Measurements from ENCODE around the gene DR1.

The DR1 gene

DNA sequence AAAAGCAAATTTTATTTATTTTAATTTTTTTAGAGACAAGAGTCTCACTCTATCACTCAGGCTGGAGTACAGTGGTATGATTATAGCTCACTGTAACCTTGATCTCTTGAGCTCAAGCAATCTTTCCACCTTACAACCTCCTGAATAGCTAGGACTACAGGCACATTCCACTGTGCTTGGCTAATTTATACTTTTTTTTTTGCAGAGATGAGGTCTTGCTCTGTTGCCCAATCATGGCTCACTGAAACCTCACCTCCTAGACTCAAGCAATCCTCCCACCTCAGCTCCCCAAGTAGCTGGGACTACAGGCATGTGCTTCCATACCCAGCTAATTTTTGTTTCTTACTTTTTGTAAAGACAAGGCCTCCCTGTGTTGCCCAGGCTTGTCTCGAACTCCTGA lies 49.5 kb downstream of the DR1 start:
- H3K4me3 ChIP-seq (replicated peaks; ENCODE audit: low read depth, low read length) = no peak overlapping the region
- no peaks in the 10 kb centered on the region for H3K36me3 ChIP-seq (ENCODE audit: control insufficient read depth, insufficient read depth, low read length)
- H3K27me3 ChIP-seq (replicated peaks; ENCODE audit: control insufficient read depth, insufficient read depth, low read length) = no peaks in the 10 kb centered on the region
- no peak for DNase-seq (ENCODE audit: extremely low read depth, insufficient read length)
- TF ChIP-seq, protein P1, sequence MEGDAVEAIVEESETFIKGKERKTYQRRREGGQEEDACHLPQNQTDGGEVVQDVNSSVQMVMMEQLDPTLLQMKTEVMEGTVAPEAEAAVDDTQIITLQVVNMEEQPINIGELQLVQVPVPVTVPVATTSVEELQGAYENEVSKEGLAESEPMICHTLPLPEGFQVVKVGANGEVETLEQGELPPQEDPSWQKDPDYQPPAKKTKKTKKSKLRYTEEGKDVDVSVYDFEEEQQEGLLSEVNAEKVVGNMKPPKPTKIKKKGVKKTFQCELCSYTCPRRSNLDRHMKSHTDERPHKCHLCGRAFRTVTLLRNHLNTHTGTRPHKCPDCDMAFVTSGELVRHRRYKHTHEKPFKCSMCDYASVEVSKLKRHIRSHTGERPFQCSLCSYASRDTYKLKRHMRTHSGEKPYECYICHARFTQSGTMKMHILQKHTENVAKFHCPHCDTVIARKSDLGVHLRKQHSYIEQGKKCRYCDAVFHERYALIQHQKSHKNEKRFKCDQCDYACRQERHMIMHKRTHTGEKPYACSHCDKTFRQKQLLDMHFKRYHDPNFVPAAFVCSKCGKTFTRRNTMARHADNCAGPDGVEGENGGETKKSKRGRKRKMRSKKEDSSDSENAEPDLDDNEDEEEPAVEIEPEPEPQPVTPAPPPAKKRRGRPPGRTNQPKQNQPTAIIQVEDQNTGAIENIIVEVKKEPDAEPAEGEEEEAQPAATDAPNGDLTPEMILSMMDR (IDR thresholded peaks at IDR 0.05; ENCODE audit: insufficient read depth, low read length, poor library complexity, severe bottlenecking) = no peak

DNA sequence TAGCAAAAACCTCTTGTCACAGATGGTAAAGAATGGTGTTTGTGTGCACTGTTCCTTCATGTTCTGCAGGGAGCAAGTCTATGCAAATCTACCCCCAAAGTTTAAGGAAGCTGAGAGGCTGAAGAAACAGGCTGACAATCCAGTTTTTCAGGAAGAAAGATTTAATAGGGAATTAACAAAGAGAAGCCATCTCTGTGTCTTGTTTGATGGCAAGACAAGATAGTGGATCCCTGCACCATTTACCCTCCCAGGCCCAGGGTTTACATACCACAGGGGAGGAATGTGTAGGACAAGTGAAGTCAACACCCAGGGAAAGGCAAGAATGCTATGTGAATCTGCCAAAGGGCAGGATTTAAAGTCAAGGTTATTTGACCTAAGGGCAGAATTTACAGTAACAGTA lies 54.1 kb downstream of the DR1 start:
- Histone ChIP-seq H3K27me3 (replicated peaks; ENCODE audit: control insufficient read depth, insufficient read depth, low read length) (no peaks in the 10 kb centered on the region), H3K36me3 (ENCODE audit: control insufficient read depth, insufficient read depth, low read length) (no peaks in the 10 kb centered on the region), H3K4me3 (replicated peaks; ENCODE audit: low read depth, low read length) (no peak overlapping the region)
- TF ChIP-seq, protein P1 (IDR thresholded peaks at IDR 0.05; ENCODE audit: insufficient read depth, low read length, poor library complexity, severe bottlenecking) = no peak
- no peak for DNase-seq (ENCODE audit: extremely low read depth, insufficient read length)

DNA sequence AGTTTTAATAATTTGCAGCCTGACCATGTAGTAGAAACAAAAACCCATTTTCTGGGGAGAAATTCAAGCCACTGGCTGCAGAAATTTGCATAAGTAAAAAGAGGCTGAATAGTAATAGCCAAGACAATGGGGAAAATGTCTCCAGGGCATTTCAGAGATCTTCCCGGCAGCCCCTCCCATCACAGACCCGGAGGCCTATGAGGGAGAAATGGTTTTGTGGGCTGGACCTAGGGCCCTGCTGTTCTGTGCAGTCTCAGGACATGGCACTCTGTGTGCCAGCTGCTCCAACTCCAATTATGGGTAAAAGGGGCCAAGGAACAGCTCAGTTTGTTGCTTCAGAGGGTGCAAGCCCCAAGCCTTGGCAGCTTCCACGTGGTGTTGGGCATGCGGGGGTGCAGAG lies 62.5 kb downstream of the DR1 start:
- Histone ChIP-seq H3K27me3 (replicated peaks; ENCODE audit: control insufficient read depth, insufficient read depth, low read length) (no peaks in the 10 kb centered on the region), H3K4me3 (replicated peaks; ENCODE audit: low read depth, low read length) (no peak overlapping the region), H3K36me3 (ENCODE audit: control insufficient read depth, insufficient read depth, low read length) (no peaks in the 10 kb centered on the region)
- DNase-seq (ENCODE audit: extremely low read depth, insufficient read length) = no peak
- TF ChIP-seq, protein P1 (IDR thresholded peaks at IDR 0.05; ENCODE audit: insufficient read depth, low read length, poor library complexity, severe bottlenecking) = no peak

DNA sequence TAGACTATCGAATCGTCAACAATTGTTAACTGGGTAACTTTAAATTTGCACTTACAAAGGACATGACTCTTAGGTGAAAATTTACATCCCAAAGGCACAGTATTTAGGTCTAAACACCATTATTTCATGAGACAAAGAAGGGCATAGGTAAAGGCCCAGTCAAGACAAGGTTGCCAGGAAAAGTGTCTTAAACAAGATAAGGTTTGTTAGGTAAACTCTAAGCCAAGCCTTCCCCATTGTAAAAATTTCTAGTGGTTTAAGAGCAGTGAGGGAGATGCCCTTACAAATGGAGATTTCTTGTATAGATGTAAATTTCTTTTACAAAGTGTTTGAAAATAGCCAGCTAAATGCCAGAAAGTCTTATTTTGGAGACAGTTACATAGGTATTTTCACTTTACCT lies 65.3 kb downstream of the DR1 start:
- Histone ChIP-seq H3K4me3 (replicated peaks; ENCODE audit: low read depth, low read length) (no peak overlapping the region), H3K27me3 (replicated peaks; ENCODE audit: control insufficient read depth, insufficient read depth, low read length) (no peaks in the 10 kb centered on the region), H3K36me3 (ENCODE audit: control insufficient read depth, insufficient read depth, low read length) (no peaks in the 10 kb centered on the region)
- DNase-seq (ENCODE audit: extremely low read depth, insufficient read length) = no peak
- TF ChIP-seq, protein P1 (IDR thresholded peaks at IDR 0.05; ENCODE audit: insufficient read depth, low read length, poor library complexity, severe bottlenecking) = no peak

DNA sequence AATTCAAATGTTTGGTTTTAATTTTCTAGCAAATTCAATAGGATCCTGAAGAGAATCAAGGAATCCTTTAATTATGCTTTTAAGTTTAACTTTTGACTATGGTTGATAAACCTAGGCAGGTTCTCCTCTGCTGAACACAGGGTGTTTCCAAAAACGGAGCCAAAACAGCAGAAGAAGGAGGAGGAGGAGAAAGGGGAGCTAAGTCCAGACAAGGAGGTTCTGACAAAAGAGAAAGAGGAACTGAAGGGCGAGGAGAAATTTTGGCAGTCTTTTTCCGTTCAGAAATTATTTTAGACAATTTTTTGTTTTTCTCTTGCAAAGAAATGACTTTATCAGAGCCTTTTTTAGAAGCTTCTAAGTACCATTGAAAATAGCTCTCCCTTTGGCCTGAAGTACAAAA lies 69.0 kb downstream of the DR1 start:
- Histone ChIP-seq H3K4me3 (replicated peaks; ENCODE audit: low read depth, low read length) (no peak overlapping the region), H3K27me3 (replicated peaks; ENCODE audit: control insufficient read depth, insufficient read depth, low read length) (no peaks in the 10 kb centered on the region), H3K36me3 (ENCODE audit: control insufficient read depth, insufficient read depth, low read length) (no peaks in the 10 kb centered on the region)
- DNase-seq (ENCODE audit: extremely low read depth, insufficient read length) = no peak
- TF ChIP-seq, protein P1 (IDR thresholded peaks at IDR 0.05; ENCODE audit: insufficient read depth, low read length, poor library complexity, severe bottlenecking) = no peak

DNA sequence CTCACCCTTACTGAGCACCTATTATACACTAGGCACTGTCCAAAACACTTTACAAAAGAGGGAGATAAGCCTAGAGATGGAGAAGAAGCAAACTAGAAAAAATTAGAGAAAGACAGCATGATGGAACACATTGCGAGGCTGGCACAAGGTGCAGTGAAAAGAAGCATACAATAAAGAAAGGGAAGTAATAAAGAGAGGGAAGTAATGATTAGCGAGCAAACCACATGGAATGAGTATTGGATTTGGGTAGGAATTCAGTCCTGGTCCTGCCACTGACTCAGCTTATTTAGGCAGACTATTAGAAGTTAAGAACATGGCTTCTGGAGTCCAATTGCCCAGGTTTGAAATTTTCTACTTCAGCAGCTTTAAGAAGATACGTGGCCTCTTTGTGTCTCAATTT lies 69.6 kb downstream of the DR1 start:
- no peaks in the 10 kb centered on the region for H3K36me3 ChIP-seq (ENCODE audit: control insufficient read depth, insufficient read depth, low read length)
- no peak for DNase-seq (ENCODE audit: extremely low read depth, insufficient read length)
- H3K4me3 ChIP-seq (replicated peaks; ENCODE audit: low read depth, low read length) = no peak overlapping the region
- no peaks in the 10 kb centered on the region for H3K27me3 ChIP-seq (replicated peaks; ENCODE audit: control insufficient read depth, insufficient read depth, low read length)
- TF ChIP-seq, protein P1 (IDR thresholded peaks at IDR 0.05; ENCODE audit: insufficient read depth, low read length, poor library complexity, severe bottlenecking) = no peak
